GM18870 (cell line): Measurements from ENCODE around the gene CEP164.

Experiments used
- ATAC-seq: cut with Tn5 transposase; IDR thresholded peaks from one replicate; pipeline ENCODE4 v1.9.1; 2021; ENCODE audit warnings: moderate library complexity; ENCODE audit not compliant: unreplicated experiment

Gene CEP164

GRCh38 chr11:117356126-117356890 lies 28.7 kb downstream of the CEP164 start:
- ATAC-seq = no peak

- ATAC-seq = no peak
These were observed 33.8 kb downstream of the CEP164 start for GRCh38 chr11:117361432-117361831.

GRCh38 chr11:117366248-117366647 lies 38.6 kb downstream of the CEP164 start:
- no peak for ATAC-seq

GRCh38 chr11:117366875-117367274 lies 39.2 kb downstream of the CEP164 start:
- ATAC-seq = no peak

GRCh38 chr11:117369534-117369933 lies 41.9 kb downstream of the CEP164 start:
- ATAC-seq = no peak

GRCh38 chr11:117371453-117371852 lies 43.8 kb downstream of the CEP164 start:
- no peak for ATAC-seq

GRCh38 chr11:117374316-117375055 lies 46.8 kb downstream of the CEP164 start:
- ATAC-seq = no peak

- no peak for ATAC-seq
These were observed 48.3 kb downstream of the CEP164 start for GRCh38 chr11:117375960-117376359.

GRCh38 chr11:117376517-117376916 lies 48.9 kb downstream of the CEP164 start:
- no peak for ATAC-seq

GRCh38 chr11:117378976-117379865 lies 51.6 kb downstream of the CEP164 start:
- no peak for ATAC-seq

- ATAC-seq = no peak
These were observed 53.0 kb downstream of the CEP164 start for GRCh38 chr11:117380676-117381075.

- ATAC-seq = no peak
These were observed 54.1 kb downstream of the CEP164 start for GRCh38 chr11:117381481-117382387.

- ATAC-seq = no peak
These were observed 55.1 kb downstream of the CEP164 start for GRCh38 chr11:117382746-117383145.

- no peak for ATAC-seq
These were observed 56.4 kb downstream of the CEP164 start for GRCh38 chr11:117384045-117384444.

- ATAC-seq = no peak
These were observed 57.8 kb downstream of the CEP164 start for GRCh38 chr11:117385471-117385870.

GRCh38 chr11:117385906-117386305 lies 58.3 kb downstream of the CEP164 start:
- no peak for ATAC-seq

GRCh38 chr11:117387992-117388755 lies 60.5 kb downstream of the CEP164 start:
- no peak for ATAC-seq

GRCh38 chr11:117390743-117391142 lies 63.1 kb downstream of the CEP164 start:
- no peak for ATAC-seq

- no peak for ATAC-seq
These were observed 63.5 kb downstream of the CEP164 start for GRCh38 chr11:117391181-117391580.
